Endothelial cell (in vitro differentiated cells): Measurements from ENCODE around the gene SPON1. TPM values are rescaled to one million over a fixed set of nuclear protein-coding genes. Genes with fewer than 3 reads are reported as not detected.
"Not testable (repeated sequence)": the region's sequence is repeated elsewhere in the genome, so short reads cannot be mapped to it uniquely, and the experiment has no call there.

ENCODE experiments used
- DNase-seq: peaks from one replicate; pipeline ENCODE4 v3.0.0; 2021; ENCODE audit warnings: low spot score
- H3K27ac Mint-ChIP-seq: one replicate; pipeline ENCODE4 v1.8.0; 2021; ENCODE audit warnings: mixed read lengths, inconsistent platforms; ENCODE audit not compliant: unreplicated experiment
- H3K27me3 Mint-ChIP-seq: one replicate; pipeline ENCODE4 v1.8.0; 2021; ENCODE audit warnings: mild to moderate bottlenecking, moderate library complexity, mixed read lengths, inconsistent platforms; ENCODE audit not compliant: unreplicated experiment
- H3K36me3 Mint-ChIP-seq: one replicate; pipeline ENCODE4 v1.8.0; 2021; ENCODE audit warnings: mild to moderate bottlenecking, low read depth, mixed read lengths, inconsistent platforms; ENCODE audit not compliant: unreplicated experiment
- H3K4me1 Mint-ChIP-seq: one replicate; pipeline ENCODE4 v1.8.0; 2021; ENCODE audit warnings: mild to moderate bottlenecking, mixed read lengths, inconsistent platforms; ENCODE audit not compliant: unreplicated experiment
- H3K4me3 Mint-ChIP-seq: one replicate; pipeline ENCODE4 v1.8.0; 2021; ENCODE audit warnings: mild to moderate bottlenecking, mixed read lengths, inconsistent platforms; ENCODE audit not compliant: unreplicated experiment
- H3K9me3 Mint-ChIP-seq: one replicate; pipeline ENCODE4 v1.8.0; 2021; ENCODE audit warnings: mixed read lengths, inconsistent platforms; ENCODE audit not compliant: unreplicated experiment
- total RNA-seq: library from RNA; stranded (reverse); fragmentation: NEBNext Ultra II Directional; extraction: Animal tissue kit (Norgen Biotek cat#: 25700); gene quantifications from one replicate; pipeline ENCODE4 v1.2.1, GENCODE V29; 2021; ENCODE audit not compliant: unreplicated experiment
- TF ChIP-seq, protein P1 (sequence below): fragments of 200-600 bp; sonication (generic); IDR thresholded peaks from one replicate; pipeline ENCODE4 v1.5.0; 2021; ENCODE audit warnings: antibody characterized with exemption; ENCODE audit not compliant: unreplicated experiment

The SPON1 gene
- total RNA-seq, 1 donor from 2014 or later: 120 TPM

DNA sequence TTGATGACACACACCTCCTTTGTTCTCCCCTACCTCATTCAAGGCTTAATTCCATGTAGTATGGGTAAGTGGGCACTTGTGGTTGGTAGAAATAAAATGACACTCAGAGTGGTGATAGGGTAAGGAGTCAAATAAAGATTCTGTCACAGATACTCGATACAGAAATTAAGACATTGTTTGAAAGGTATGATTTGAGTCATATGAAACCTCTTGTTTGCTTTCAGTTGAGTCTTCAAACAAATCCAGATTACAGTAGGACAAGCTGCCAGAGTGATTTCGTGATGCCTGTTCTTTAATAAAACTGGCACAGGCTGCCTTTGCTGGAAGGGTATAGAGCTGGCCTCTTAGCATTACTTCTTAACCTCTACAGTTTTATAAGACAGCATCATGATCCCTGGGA, 182.4 kb downstream of the SPON1 start:
- Mint-ChIP-seq H3K27ac (no peak overlapping the region), H3K4me3 (no peak overlapping the region)

DNA sequence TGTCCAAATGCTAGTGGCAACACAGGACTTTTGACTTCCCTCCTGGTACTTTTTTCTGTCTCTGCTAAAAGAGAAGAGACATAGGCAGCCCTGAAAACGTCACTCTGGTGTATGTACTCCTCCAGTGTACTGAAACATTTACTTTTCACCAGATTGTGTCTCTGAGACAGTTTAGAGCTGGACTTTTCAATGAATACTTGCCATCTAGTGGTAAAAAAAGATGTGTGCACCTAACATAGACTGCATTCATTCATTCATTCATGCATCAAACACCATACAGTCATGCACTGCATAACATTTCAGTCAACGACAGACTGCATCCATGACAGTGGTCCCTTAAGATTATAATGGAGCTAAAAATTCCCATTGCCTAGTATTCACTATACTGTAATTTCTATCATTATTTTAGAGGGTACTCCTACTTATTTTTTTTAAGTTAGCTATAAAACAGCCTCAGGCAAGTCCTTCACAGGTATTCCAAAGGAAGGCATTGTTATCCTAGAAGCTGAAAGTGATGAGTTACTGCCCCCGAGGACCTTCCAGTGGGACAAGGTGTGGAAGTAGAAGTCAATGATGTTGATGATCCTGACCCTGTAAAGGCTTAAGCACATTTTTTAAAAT, 186.2 kb downstream of the SPON1 start:
- no peaks in the 10 kb centered on the region for H3K4me1 Mint-ChIP-seq
- H3K4me3 Mint-ChIP-seq: no peak overlapping the region
- no peak for DNase-seq
- peaks cover 7% of the 10 kb centered on the region for H3K9me3 Mint-ChIP-seq
- TF ChIP-seq, protein P1, sequence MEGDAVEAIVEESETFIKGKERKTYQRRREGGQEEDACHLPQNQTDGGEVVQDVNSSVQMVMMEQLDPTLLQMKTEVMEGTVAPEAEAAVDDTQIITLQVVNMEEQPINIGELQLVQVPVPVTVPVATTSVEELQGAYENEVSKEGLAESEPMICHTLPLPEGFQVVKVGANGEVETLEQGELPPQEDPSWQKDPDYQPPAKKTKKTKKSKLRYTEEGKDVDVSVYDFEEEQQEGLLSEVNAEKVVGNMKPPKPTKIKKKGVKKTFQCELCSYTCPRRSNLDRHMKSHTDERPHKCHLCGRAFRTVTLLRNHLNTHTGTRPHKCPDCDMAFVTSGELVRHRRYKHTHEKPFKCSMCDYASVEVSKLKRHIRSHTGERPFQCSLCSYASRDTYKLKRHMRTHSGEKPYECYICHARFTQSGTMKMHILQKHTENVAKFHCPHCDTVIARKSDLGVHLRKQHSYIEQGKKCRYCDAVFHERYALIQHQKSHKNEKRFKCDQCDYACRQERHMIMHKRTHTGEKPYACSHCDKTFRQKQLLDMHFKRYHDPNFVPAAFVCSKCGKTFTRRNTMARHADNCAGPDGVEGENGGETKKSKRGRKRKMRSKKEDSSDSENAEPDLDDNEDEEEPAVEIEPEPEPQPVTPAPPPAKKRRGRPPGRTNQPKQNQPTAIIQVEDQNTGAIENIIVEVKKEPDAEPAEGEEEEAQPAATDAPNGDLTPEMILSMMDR: peak; percentile 80
- H3K27ac Mint-ChIP-seq: no peak overlapping the region
- H3K27me3 Mint-ChIP-seq: no peaks in the 10 kb centered on the region
- H3K36me3 Mint-ChIP-seq: peaks cover 32% of the 10 kb centered on the region

More for the DNA sequence above, 182.4 kb downstream of the SPON1 start:
- H3K4me1 Mint-ChIP-seq: no peaks in the 10 kb centered on the region
- TF ChIP-seq, protein P1: no peak
- H3K36me3 Mint-ChIP-seq: peaks cover 17% of the 10 kb centered on the region
- DNase-seq: no peak
- no peaks in the 10 kb centered on the region for H3K27me3 Mint-ChIP-seq
- no peaks in the 10 kb centered on the region for H3K9me3 Mint-ChIP-seq

DNA sequence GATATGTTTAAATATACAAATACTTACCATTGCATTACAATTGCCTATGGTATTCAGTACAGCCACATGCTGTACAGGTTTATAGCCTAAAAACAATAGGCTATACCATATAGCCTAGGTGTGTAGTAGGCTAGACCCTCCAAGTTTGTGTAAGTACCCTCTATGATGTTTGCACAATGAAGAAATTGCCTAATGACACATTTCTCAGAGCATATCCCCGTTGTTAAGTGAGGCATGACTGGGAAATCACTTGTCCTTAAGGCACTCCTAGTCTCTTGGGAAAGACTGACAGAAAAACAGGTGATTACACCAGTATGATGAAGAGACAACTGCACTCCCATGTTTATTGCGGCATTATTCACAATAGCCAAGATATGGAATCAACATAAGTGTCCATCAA, 187.2 kb downstream of the SPON1 start:
- no peak for DNase-seq
- no peaks in the 10 kb centered on the region for H3K27me3 Mint-ChIP-seq
- TF ChIP-seq, protein P1: no peak
- H3K4me1 Mint-ChIP-seq: no peaks in the 10 kb centered on the region
- H3K36me3 Mint-ChIP-seq: peaks cover 38% of the 10 kb centered on the region
- H3K27ac Mint-ChIP-seq: no peak overlapping the region
- H3K9me3 Mint-ChIP-seq: peaks cover 8% of the 10 kb centered on the region
- no peak overlapping the region for H3K4me3 Mint-ChIP-seq

DNA sequence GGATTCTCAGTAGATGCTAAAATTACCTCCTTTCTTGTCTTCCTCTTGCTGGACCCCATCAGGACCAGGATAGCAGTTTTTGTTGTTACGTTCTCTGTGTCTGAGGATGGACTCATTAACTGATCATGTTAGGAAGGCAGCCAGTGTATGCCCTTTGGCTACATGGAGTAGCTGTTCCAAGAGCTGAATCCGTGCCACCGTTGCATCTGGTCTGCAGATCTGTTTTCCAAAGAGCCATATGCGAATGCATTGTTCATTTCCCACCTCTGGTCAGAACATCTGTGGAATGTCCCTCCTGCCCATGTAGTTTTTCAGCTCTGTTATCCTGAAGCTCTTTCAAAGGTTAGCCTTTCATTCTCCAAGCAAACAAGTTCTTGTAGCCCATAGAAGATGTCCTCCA, 188.4 kb downstream of the SPON1 start:
- no peak overlapping the region for H3K27ac Mint-ChIP-seq
- no peaks in the 10 kb centered on the region for H3K4me1 Mint-ChIP-seq
- H3K9me3 Mint-ChIP-seq: peaks cover 13% of the 10 kb centered on the region
- H3K36me3 Mint-ChIP-seq: peaks cover 44% of the 10 kb centered on the region
- no peak for DNase-seq
- TF ChIP-seq, protein P1: no peak
- peaks cover 3% of the 10 kb centered on the region for H3K27me3 Mint-ChIP-seq
- no peak overlapping the region for H3K4me3 Mint-ChIP-seq

DNA sequence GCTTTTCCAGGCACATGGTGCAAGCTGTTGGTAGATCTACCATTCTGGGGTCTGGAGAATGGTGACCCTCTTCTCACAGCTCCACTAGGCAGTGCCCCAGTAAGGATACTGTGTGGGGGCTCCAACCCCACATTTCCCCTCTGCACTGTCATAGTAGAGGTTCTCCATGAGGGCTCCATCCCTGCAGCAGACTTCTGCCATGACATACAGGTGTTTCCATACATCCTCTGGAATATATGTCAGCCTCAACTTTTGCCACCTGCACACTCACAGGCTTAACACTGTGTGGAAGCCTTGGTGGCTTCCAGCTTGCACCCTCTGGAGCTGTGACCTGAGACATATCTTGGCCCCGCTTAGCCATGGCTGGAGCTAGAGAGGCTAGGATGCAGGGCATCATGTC, 191.6 kb downstream of the SPON1 start:
- H3K36me3 Mint-ChIP-seq: peaks cover 56% of the 10 kb centered on the region
- not testable (repeated sequence) for DNase-seq, H3K27me3 Mint-ChIP-seq, H3K4me1 Mint-ChIP-seq, H3K27ac Mint-ChIP-seq, H3K4me3 Mint-ChIP-seq
- H3K9me3 Mint-ChIP-seq: peaks cover 13% of the 10 kb centered on the region
